Ascending aorta (tissue), 2 donors: ENCODE data around the gene INSYN2B. TPM values are rescaled to one million over a fixed set of nuclear protein-coding genes. Genes with fewer than 3 reads are reported as not detected.

Experiments used
- DNase-seq, 2 donors: peaks; one replicate each; pipeline ENCODE4 v3.0.0-alpha.2; 2019; ENCODE audit warnings: low spot score in 2 of 2
- H3K27ac ChIP-seq, 2 donors: fragments of 200-600 bp; sonication (generic); one replicate each; pipeline ENCODE4 v1.5.1; 2016 to 2017; ENCODE audit warnings: mild to moderate bottlenecking in 1 of 2
- H3K27me3 ChIP-seq: fragments of 200-600 bp; sonication (generic); one replicate; pipeline ENCODE4 v1.5.1; 2017
- H3K36me3 ChIP-seq, 2 donors: fragments of 200-600 bp; sonication (generic); one replicate each; pipeline ENCODE4 v1.5.1; 2016
- H3K4me1 ChIP-seq, 2 donors: fragments of 200-600 bp; sonication (generic); one replicate each; pipeline ENCODE4 v1.5.1; 2016 to 2017; ENCODE audit warnings: mild to moderate bottlenecking in 1 of 2
- H3K4me3 ChIP-seq, 2 donors: fragments of 200-600 bp; sonication (generic); one replicate each; pipeline ENCODE4 v1.5.1; 2016 to 2017; ENCODE audit warnings: mild to moderate bottlenecking in 1 of 2
- H3K9me3 ChIP-seq, 2 donors: fragments of 200-600 bp; sonication (generic); one replicate each; pipeline ENCODE4 v1.5.1; 2016
- intact Hi-C: fragments of 100-400 bp; cut with DNase I; formaldehyde crosslinking; loops from one replicate; pipeline ENCODE4 v1.15.1; 2023
- total RNA-seq: library from RNA; depleted of rRNA; stranded (reverse); fragments of >200 nt; gene quantifications from one replicate; pipeline ENCODE4 v1.1.0, GENCODE V29; 2016
- TF ChIP-seq, protein P1 (sequence below), 3 experiments: fragments of 200-600 bp in 2 of 3; fragments of 450-650 bp in 1 of 3; sonication (generic) in 2 of 3; IDR thresholded peaks; one replicate each; pipeline ENCODE4 v1.5.1; 2016 to 2019; ENCODE audit warnings: antibody characterized with exemption in 3 of 3, mild to moderate bottlenecking in 1 of 3, moderate library complexity in 1 of 3

The INSYN2B gene
- total RNA-seq, 1 donor from 2014 or later, result not detected

DNA sequence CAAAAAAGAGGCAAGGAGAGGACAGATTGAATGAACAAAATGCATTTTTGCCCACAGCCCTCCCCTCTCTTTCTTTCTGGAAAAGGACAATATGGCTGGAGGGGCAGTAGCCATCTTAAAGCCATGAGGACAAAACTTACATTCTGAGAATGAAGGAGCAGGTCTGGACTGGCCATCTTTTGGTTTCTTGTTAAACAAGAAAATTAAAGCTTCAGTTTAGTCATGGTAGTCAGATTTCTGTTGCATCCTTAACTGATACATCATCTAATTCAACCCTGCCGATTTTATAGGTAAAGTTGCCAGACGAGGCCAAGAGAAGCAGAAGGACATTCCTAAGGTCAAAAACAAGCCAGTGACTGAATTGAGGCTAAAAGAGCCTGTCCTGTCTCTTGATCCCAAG lies 31.5 kb upstream of the INSYN2B start:
- H3K27me3 ChIP-seq, result no peaks in the 10 kb centered on the region
- H3K4me3 ChIP-seq, result no peak overlapping the region
- TF ChIP-seq, protein P1, sequence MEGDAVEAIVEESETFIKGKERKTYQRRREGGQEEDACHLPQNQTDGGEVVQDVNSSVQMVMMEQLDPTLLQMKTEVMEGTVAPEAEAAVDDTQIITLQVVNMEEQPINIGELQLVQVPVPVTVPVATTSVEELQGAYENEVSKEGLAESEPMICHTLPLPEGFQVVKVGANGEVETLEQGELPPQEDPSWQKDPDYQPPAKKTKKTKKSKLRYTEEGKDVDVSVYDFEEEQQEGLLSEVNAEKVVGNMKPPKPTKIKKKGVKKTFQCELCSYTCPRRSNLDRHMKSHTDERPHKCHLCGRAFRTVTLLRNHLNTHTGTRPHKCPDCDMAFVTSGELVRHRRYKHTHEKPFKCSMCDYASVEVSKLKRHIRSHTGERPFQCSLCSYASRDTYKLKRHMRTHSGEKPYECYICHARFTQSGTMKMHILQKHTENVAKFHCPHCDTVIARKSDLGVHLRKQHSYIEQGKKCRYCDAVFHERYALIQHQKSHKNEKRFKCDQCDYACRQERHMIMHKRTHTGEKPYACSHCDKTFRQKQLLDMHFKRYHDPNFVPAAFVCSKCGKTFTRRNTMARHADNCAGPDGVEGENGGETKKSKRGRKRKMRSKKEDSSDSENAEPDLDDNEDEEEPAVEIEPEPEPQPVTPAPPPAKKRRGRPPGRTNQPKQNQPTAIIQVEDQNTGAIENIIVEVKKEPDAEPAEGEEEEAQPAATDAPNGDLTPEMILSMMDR (IDR thresholded peaks at IDR 0.05), result no peak
- no peak for DNase-seq
- no peaks in the 10 kb centered on the region for H3K9me3 ChIP-seq
- no peak overlapping the region for H3K27ac ChIP-seq
- H3K36me3 ChIP-seq, result no peaks in the 10 kb centered on the region
- no peaks in the 10 kb centered on the region for H3K4me1 ChIP-seq
- intact Hi-C loops, result no loop called here

DNA sequence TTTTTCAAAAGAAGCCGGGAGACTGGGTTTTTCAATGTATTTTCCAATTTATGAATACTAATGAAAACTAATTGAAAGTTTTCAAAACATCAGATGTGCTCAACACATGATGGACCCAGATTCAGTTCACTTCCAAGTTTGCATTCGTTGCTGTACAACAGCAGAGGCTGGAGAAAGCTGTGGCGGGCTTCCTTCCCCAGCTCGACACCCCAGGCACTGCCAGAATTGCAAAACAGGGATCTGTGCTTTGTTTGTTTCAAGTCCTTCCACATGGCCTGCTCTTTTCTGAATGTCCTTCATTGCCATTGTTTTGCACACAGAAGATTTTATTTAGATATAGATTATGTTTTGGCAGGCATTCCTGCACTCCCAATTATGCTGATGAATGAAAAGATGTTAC lies 30.3 kb upstream of the INSYN2B start:
- TF ChIP-seq, protein P1 (IDR thresholded peaks at IDR 0.05), result no peak
- H3K4me1 ChIP-seq, result no peaks in the 10 kb centered on the region
- no peaks in the 10 kb centered on the region for H3K36me3 ChIP-seq
- no peak overlapping the region for H3K4me3 ChIP-seq
- no peaks in the 10 kb centered on the region for H3K27me3 ChIP-seq
- H3K9me3 ChIP-seq, result no peaks in the 10 kb centered on the region
- H3K27ac ChIP-seq, result no peak overlapping the region
- intact Hi-C loops, result no loop called here
- no peak for DNase-seq

DNA sequence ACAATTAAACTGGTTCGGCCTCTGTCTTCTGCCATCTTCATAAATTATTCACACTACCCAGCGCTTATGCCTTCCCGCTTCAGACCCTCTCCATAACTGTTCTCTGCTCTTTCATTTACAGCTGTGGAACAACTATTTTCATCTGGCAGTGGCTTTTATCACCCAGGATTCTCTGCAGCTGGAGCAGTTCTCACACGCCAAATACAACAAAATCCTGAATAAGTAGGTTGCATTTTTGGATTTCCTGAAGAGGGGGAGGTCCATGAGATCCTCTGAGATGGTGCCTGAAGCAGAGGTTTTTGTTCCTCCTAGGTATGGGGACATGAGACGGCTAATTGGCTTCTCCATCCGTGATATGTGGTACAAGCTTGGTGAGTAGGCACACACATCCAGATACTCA lies 28.1 kb upstream of the INSYN2B start:
- intact Hi-C loops, result no loop called here
- H3K4me3 ChIP-seq, result no peak overlapping the region

DNA sequence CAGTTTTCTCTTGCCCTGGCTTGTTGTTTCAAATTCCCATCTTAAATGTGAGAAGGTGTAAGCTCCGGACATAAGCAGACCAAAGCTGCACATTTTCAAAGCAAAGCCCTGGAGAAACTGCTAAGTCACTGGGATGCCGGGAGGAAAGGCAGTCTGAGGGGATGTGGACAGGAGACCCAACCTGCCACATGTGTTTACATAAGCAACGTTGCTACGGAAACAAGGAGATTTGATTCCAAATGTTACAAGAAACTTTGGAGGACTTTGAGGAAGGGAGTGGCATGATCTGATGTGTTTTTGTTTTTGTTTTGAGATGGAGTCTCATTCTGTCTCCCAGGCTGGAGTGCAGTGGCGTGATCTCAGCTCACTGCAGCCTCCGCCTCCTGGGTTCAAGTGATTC lies 25.7 kb upstream of the INSYN2B start:
- Histone ChIP-seq H3K27ac (no peak overlapping the region), H3K4me1 (no peaks in the 10 kb centered on the region), H3K36me3 (no peaks in the 10 kb centered on the region), H3K4me3 (no peak overlapping the region), H3K27me3 (no peaks in the 10 kb centered on the region), H3K9me3 (no peaks in the 10 kb centered on the region)
- DNase-seq, result no peak
- TF ChIP-seq, protein P1 (IDR thresholded peaks at IDR 0.05), result no peak
- intact Hi-C loops, result no loop called here

More for the DNA sequence above, 28.1 kb upstream of the INSYN2B start:
- Histone ChIP-seq H3K36me3 (no peaks in the 10 kb centered on the region), H3K27ac (no peak overlapping the region), H3K9me3 (no peaks in the 10 kb centered on the region), H3K27me3 (no peaks in the 10 kb centered on the region), H3K4me1 (no peaks in the 10 kb centered on the region)
- TF ChIP-seq, protein P1 (IDR thresholded peaks at IDR 0.05), result no peak
- DNase-seq, result no peak

DNA sequence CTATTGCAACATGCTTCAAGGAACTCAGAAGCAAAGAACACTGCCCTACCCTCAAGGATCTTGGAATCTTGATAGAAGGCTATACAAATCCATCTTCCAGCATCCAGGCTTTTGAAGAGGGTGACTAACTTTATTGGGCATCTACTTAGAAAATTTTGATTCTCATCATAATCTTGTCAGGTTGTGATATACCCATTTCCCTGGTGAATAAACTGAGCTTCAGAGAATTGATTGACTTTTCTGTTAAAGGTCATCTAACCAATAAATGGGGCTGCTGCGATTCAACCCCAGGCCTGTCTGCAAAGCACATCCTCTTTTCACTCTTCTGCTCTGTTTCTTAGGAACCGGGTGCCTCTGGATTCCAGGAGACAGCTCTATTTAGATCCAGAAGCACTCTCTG lies 19.9 kb upstream of the INSYN2B start:
- no peaks in the 10 kb centered on the region for H3K4me1 ChIP-seq
- H3K9me3 ChIP-seq, result no peaks in the 10 kb centered on the region
- intact Hi-C loops, result no loop called here
- H3K36me3 ChIP-seq, result no peaks in the 10 kb centered on the region
- TF ChIP-seq, protein P1 (IDR thresholded peaks at IDR 0.05), result no peak
- no peak overlapping the region for H3K4me3 ChIP-seq
- H3K27ac ChIP-seq, result no peak overlapping the region
- no peaks in the 10 kb centered on the region for H3K27me3 ChIP-seq
- no peak for DNase-seq

DNA sequence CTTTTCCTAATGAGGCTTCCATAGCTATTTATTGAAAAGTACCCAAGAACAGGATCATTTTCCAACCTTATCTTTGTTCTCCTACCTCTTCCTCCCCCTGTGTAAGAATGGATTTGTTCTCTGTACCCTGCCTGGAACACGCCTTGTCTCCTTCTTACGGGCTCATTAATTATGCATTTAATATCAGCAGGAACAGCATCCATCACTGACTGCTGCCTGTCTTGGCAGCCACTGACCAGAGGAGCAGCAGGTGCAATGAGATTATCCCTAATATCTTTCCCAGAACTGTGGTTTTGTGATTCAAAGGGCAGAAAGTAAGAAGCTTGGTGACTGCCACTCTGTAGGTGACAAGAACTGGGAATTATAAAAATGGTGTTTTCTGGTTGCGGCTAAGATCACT lies 19.3 kb upstream of the INSYN2B start:
- intact Hi-C loops, result no loop called here
- Histone ChIP-seq H3K27ac (no peak overlapping the region), H3K36me3 (no peaks in the 10 kb centered on the region), H3K9me3 (no peaks in the 10 kb centered on the region), H3K4me3 (no peak overlapping the region), H3K4me1 (no peaks in the 10 kb centered on the region), H3K27me3 (no peaks in the 10 kb centered on the region)
- TF ChIP-seq, protein P1 (IDR thresholded peaks at IDR 0.05), result no peak
- DNase-seq, result no peak
